Measurements from ENCODE around the gene RETREG3. TPM values are rescaled to one million over a fixed set of nuclear protein-coding genes. Genes with fewer than 3 reads are reported as not detected.

RETREG3 gene
- total RNA-seq, 2 experiments from 2014 or later: 28.3 to 30.9 TPM

- DNase-seq: no peak
- ATAC-seq: no peak
- Mint-ChIP-seq H3K9me3 (ENCODE audit: low read depth) (no peaks in the 10 kb centered on the region), H3K27me3 (no peaks in the 10 kb centered on the region), H3K27ac (no peak overlapping the region), H3K4me1 (peaks cover 2% of the 10 kb centered on the region), H3K36me3 (ENCODE audit: low read depth) (peaks cover 44% of the 10 kb centered on the region), H3K4me3 (no peak overlapping the region)
- ChIA-PET CTCF (interaction anchor here (1.0 kb wide), 1 partner anchor 162 kb away, joined by 3 read pairs; no protein-coding TSS in a partner anchor), POLR2A (no interaction called here)
- intact Hi-C loops (cut with DNase I, micrococcal nuclease): no loop called here
These were observed 24.3 kb downstream of the RETREG3 start for GRCh38 chr17:42584880-42585279.

GRCh38 chr17:42581744-42582270 is 27.4 kb downstream of the RETREG3 start:
- intact Hi-C loops (cut with DNase I, micrococcal nuclease): no loop called here
- no peaks in the 10 kb centered on the region for H3K9me3 Mint-ChIP-seq (ENCODE audit: low read depth)
- peaks cover 42% of the 10 kb centered on the region for H3K36me3 Mint-ChIP-seq (ENCODE audit: low read depth)
- CTCF ChIA-PET: no interaction called here
- no peak for ATAC-seq
- POLR2A ChIA-PET: no interaction called here
- H3K27ac Mint-ChIP-seq: no peak overlapping the region
- H3K4me3 Mint-ChIP-seq: no peak overlapping the region
- H3K27me3 Mint-ChIP-seq: no peaks in the 10 kb centered on the region
- DNase-seq: no peak
- H3K4me1 Mint-ChIP-seq: peaks cover 13% of the 10 kb centered on the region

GRCh38 chr17:42579794-42580551 is 29.2 kb downstream of the RETREG3 start:
- peaks cover 48% of the 10 kb centered on the region for H3K36me3 Mint-ChIP-seq (ENCODE audit: low read depth)
- peak overlapping the region; percentile 6 for H3K4me3 Mint-ChIP-seq
- ATAC-seq: no peak
- POLR2A ChIA-PET: no interaction called here
- CTCF ChIA-PET: interaction anchor here (0.5 to 4.7 kb wide), 11 partner anchors 17 to 613 kb away, joined by 3 to 80 read pairs (median 3); partner anchors contain the start of genes CNP, RETREG3 and TUBG1
- H3K27ac Mint-ChIP-seq: peak overlapping the region; percentile 53
- no peaks in the 10 kb centered on the region for H3K9me3 Mint-ChIP-seq (ENCODE audit: low read depth)
- intact Hi-C loops (cut with DNase I, micrococcal nuclease): loop anchor here in 1 of 2 experiments (2.0 to 5.0 kb wide), 2 partner anchors 99 to 242 kb away; partner anchors contain the start of gene BECN1
- peaks cover 26% of the 10 kb centered on the region for H3K4me1 Mint-ChIP-seq
- DNase-seq: no peak
- no peaks in the 10 kb centered on the region for H3K27me3 Mint-ChIP-seq

- CTCF ChIA-PET: interaction anchor here (0.5 to 4.7 kb wide), 63 partner anchors 10 to 905 kb away, joined by 3 to 80 read pairs (median 4); partner anchors contain the start of genes BECN1, CAVIN1, DHX8 and DNAJC7
- Mint-ChIP-seq H3K36me3 (ENCODE audit: low read depth) (peaks cover 57% of the 10 kb centered on the region), H3K4me3 (peak overlapping the region; percentile 88), H3K4me1 (peaks cover 27% of the 10 kb centered on the region), H3K27me3 (no peaks in the 10 kb centered on the region), H3K9me3 (ENCODE audit: low read depth) (no peaks in the 10 kb centered on the region), H3K27ac (peak overlapping the region; percentile 98)
- DNase-seq (peak; percentile 87), ATAC-seq (peak; percentile 63)
- POLR2A ChIA-PET: interaction anchor here (0.6 to 2.5 kb wide), 12 partner anchors 10 to 605 kb away, joined by 3 to 10 read pairs (median 4); partner anchors contain the start of genes BECN1, MLX, RETREG3 and RPL27
- intact Hi-C loops (cut with DNase I, micrococcal nuclease): loop anchor here (1.0 to 5.0 kb wide), 8 partner anchors 100 to 351 kb away; partner anchors contain the start of genes BECN1 (in 2 of the 2), EZH1 (in 2 of the 2) and VPS25 (in 1 of the 2)
These were observed 30.8 kb downstream of the RETREG3 start for GRCh38 chr17:42578282-42578869.

GRCh38 chr17:42577532-42578281 is 31.5 kb downstream of the RETREG3 start, which contains the start of gene PSMC3IP:
Gene PSMC3IP, minus strand, starts transcription at chr17:42577729. Its CDS starts 43 bp downstream, at chr17:42577686.
- H3K36me3 Mint-ChIP-seq (ENCODE audit: low read depth): peaks cover 61% of the 10 kb centered on the region
- POLR2A ChIA-PET: interaction anchor here (0.6 to 2.5 kb wide), 9 partner anchors 11 to 420 kb away, joined by 3 to 10 read pairs (median 4); partner anchors contain the start of genes BECN1, MLX, RETREG3 and RPL27
- intact Hi-C loops (cut with DNase I, micrococcal nuclease): loop anchor here (1.0 to 5.0 kb wide), 17 partner anchors 10 to 421 kb away; partner anchors contain the start of genes BECN1 (in 2 of the 2), COASY (in 2 of the 2), EZH1 (in 2 of the 2) and MLX (in 2 of the 2)
- peak; percentile 92 for ATAC-seq
- H3K4me1 Mint-ChIP-seq: peaks cover 28% of the 10 kb centered on the region
- peak within 1 kb of the TSS; percentile 88 for H3K4me3 Mint-ChIP-seq
- peak within 1 kb of the TSS; percentile 98 for H3K27ac Mint-ChIP-seq
- CTCF ChIA-PET: interaction anchor here (0.6 to 4.7 kb wide), 61 partner anchors 10 to 906 kb away, joined by 3 to 80 read pairs (median 4); partner anchors contain the start of genes BECN1, CAVIN1, DHX8 and GHDC
- no peaks in the 10 kb centered on the region for H3K9me3 Mint-ChIP-seq (ENCODE audit: low read depth)
- peak; percentile 98 for DNase-seq
- no peaks in the 10 kb centered on the region for H3K27me3 Mint-ChIP-seq

GRCh38 chr17:42577140-42577531 is 32.0 kb downstream of the RETREG3 start:
- H3K4me3 Mint-ChIP-seq: peak overlapping the region; percentile 88
- peak overlapping the region; percentile 98 for H3K27ac Mint-ChIP-seq
- intact Hi-C loops (cut with DNase I, micrococcal nuclease): loop anchor here (1.0 to 5.0 kb wide), 10 partner anchors 10 to 421 kb away; partner anchors contain the start of genes COASY (in 2 of the 2), MLX (in 2 of the 2), RETREG3 (in 2 of the 2) and TUBG1 (in 2 of the 2)
- POLR2A ChIA-PET: interaction anchor here (0.6 to 2.5 kb wide), 3 partner anchors 10 to 96 kb away, joined by 3 to 8 read pairs (median 8); partner anchors contain the start of genes MLX, RETREG3 and TUBG1
- no peaks in the 10 kb centered on the region for H3K27me3 Mint-ChIP-seq
- H3K4me1 Mint-ChIP-seq: peaks cover 28% of the 10 kb centered on the region
- peak; percentile 40 for DNase-seq
- peaks cover 62% of the 10 kb centered on the region for H3K36me3 Mint-ChIP-seq (ENCODE audit: low read depth)
- CTCF ChIA-PET: interaction anchor here (0.6 to 4.7 kb wide), 19 partner anchors 9 to 421 kb away, joined by 3 to 80 read pairs (median 7); partner anchors contain the start of genes MLX, RAMP2, RETREG3 and RPL27
- ATAC-seq: peak; percentile 12
- H3K9me3 Mint-ChIP-seq (ENCODE audit: low read depth): no peaks in the 10 kb centered on the region

DNA sequence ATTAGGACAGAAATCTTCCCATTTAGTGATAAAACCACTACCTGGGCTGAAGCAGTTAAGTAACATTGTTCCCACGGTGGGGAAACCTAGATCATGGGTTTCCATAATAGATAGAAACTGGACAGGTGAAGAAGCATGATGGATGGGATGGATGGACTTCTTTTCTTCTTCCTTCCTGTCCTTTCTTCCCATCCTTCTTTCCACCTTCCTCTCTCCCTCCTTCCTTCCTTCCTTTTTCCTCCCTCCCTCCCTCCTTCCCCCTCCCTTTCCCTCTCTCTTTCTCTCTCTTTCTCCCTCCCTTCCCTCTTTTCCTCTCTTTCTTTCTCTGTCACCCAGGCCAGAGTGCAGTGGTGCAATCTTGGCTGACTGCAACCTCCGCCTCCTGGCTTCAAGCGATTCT is 34.7 kb downstream of the RETREG3 start:
- no peaks in the 10 kb centered on the region for H3K27me3 Mint-ChIP-seq
- CTCF ChIA-PET: interaction anchor here (1.5 kb wide), 1 partner anchor 34 kb away, joined by 3 read pairs; the partner anchor contains the start of genes RETREG3 and TUBG1
- H3K4me1 Mint-ChIP-seq: peaks cover 31% of the 10 kb centered on the region
- no peak for DNase-seq
- no peak for ATAC-seq
- POLR2A ChIA-PET: no interaction called here
- no peaks in the 10 kb centered on the region for H3K9me3 Mint-ChIP-seq (ENCODE audit: low read depth)
- peaks cover 75% of the 10 kb centered on the region for H3K36me3 Mint-ChIP-seq (ENCODE audit: low read depth)
- no peak overlapping the region for H3K27ac Mint-ChIP-seq
- no peak overlapping the region for H3K4me3 Mint-ChIP-seq
- intact Hi-C loops (cut with DNase I, micrococcal nuclease): no loop called here

GRCh38 chr17:42573095-42573494 is 36.1 kb downstream of the RETREG3 start:
- H3K36me3 Mint-ChIP-seq (ENCODE audit: low read depth): peaks cover 82% of the 10 kb centered on the region
- DNase-seq (no peak), ATAC-seq (no peak)
- H3K4me1 Mint-ChIP-seq: peaks cover 30% of the 10 kb centered on the region
- ChIA-PET CTCF (interaction anchor here (0.6 to 1.0 kb wide), 2 partner anchors 141 to 459 kb away, joined by 3 read pairs; no protein-coding TSS in a partner anchor), POLR2A (interaction anchor here (0.8 kb wide), 1 partner anchor 259 kb away, joined by 4 read pairs; no protein-coding TSS in a partner anchor)
- intact Hi-C loops (cut with DNase I, micrococcal nuclease): no loop called here
- H3K27me3 Mint-ChIP-seq: no peaks in the 10 kb centered on the region
- H3K9me3 Mint-ChIP-seq (ENCODE audit: low read depth): no peaks in the 10 kb centered on the region
- no peak overlapping the region for H3K4me3 Mint-ChIP-seq
- H3K27ac Mint-ChIP-seq: peak overlapping the region; percentile 56

DNA sequence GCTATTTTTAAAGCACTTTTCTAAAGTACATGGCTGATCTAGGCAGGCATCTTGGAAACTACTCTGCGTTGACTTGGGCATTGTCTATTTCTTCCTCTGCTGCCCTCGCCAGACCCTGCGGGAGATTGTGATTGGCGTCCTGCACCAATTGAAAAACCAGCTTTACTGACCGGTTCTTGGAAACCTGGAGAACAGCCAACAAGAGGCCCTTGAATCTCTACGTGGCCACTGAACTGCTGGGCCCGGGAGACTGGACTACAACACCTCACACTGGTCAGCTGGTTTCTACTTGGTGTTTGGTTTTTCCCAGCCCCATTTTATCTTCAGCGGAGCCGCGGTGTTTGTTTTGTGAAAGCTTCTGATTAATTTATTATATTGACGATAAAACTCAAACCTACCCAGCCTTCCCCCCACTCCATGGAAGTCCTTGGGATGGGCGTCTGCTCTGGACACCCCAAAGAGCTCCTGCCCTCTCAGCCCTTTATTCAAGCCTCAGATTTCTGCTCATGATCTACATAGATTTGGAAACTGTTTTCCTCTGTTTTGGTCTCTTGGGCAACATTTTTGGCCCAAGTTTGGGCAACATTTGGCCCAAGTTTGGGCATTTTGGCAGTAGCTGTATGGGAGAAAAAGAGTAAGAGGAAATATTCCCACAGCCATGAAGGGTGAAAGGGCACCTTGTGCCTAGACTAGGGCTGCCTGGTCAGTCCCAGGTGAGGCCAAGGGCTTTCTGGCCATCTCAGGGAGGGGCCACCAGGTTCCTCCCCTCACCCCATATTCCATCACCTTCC is 37.5 kb downstream of the RETREG3 start:
- CTCF ChIA-PET: no interaction called here
- H3K27me3 Mint-ChIP-seq: no peaks in the 10 kb centered on the region
- H3K4me1 Mint-ChIP-seq: peaks cover 33% of the 10 kb centered on the region
- DNase-seq (no peak), ATAC-seq (no peak)
- peaks cover 77% of the 10 kb centered on the region for H3K36me3 Mint-ChIP-seq (ENCODE audit: low read depth)
- intact Hi-C loops (cut with DNase I, micrococcal nuclease): no loop called here
- no peak overlapping the region for H3K27ac Mint-ChIP-seq
- no peaks in the 10 kb centered on the region for H3K9me3 Mint-ChIP-seq (ENCODE audit: low read depth)
- POLR2A ChIA-PET: no interaction called here
- no peak overlapping the region for H3K4me3 Mint-ChIP-seq

Data from activated CD4-positive, alpha-beta T cell treated with anti-CD3 and anti-CD28 coated beads for 36 hours (primary cell).